Measurements from ENCODE around the gene SLC34A1.

- TF ChIP-seq CTCF (IDR thresholded peaks at IDR 0.05) (no peak), POLR2A (IDR thresholded peaks at IDR 0.05) (no peak)
Measured at GRCh38 chr5:177385720-177386119, 1.5 kb downstream of the SLC34A1 start.
